Memory B cell (primary cell): ENCODE data around the gene GPR3.
"Not testable (repeated sequence)": the region's sequence is repeated elsewhere in the genome, so short reads cannot be mapped to it uniquely, and the experiment has no call there.

Source experiments
- ATAC-seq: fragments of 150-1000 bp; cut with Tn5 transposase; 2 replicates; pipeline ENCODE4 v1.10.0; 2021; ENCODE audit warnings: low read depth, mild to moderate bottlenecking, moderate library complexity
- DNase-seq, 2 donors: peaks; one replicate each; pipeline ENCODE4 v3.0.0; 2022; ENCODE audit warnings: low spot score in 2 of 2
- H3K27ac Mint-ChIP-seq: one replicate; pipeline ENCODE4 v1.8.0; 2022; ENCODE audit warnings: mild to moderate bottlenecking, moderate library complexity, mixed read lengths
- H3K27me3 Mint-ChIP-seq: one replicate; pipeline ENCODE4 v1.8.0; 2022; ENCODE audit warnings: mixed read lengths
- H3K36me3 Mint-ChIP-seq: one replicate; pipeline ENCODE4 v1.8.0; 2022; ENCODE audit warnings: mild to moderate bottlenecking, mixed read lengths
- H3K4me1 Mint-ChIP-seq: one replicate; pipeline ENCODE4 v1.8.0; 2022; ENCODE audit warnings: mixed read lengths
- H3K4me3 Mint-ChIP-seq: one replicate; pipeline ENCODE4 v1.8.0; 2022; ENCODE audit warnings: mild to moderate bottlenecking, moderate library complexity, mixed read lengths
- H3K9me3 Mint-ChIP-seq: one replicate; pipeline ENCODE4 v1.8.0; 2022; ENCODE audit warnings: mixed read lengths

Gene GPR3

GRCh38 chr1:27430903-27431600 is 38.6 kb downstream of the GPR3 start:
- H3K36me3 Mint-ChIP-seq: peaks cover 6% of the 10 kb centered on the region
- DNase-seq: no peak

DNA sequence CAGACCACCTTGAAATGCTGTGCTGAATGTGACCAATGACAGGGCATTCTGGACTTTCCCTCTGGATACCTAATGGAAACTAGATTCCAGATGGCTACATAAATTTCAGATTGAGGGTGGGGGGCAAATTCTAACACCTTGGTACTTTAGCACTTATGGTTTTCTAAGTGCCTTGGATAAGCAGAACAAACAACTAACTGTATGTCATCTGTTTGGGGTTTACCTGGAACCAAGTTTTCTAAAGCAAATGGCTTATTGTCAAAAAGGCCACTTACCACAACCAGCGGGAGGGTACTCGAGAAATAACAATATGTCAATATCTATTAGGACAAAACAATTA is 39.1 kb downstream of the GPR3 start:
- DNase-seq (no peak), ATAC-seq (no peak)
- H3K9me3 Mint-ChIP-seq: no peaks in the 10 kb centered on the region
- no peaks in the 10 kb centered on the region for H3K27me3 Mint-ChIP-seq
- peak overlapping the region; percentile 76 for H3K27ac Mint-ChIP-seq
- peaks cover 56% of the 10 kb centered on the region for H3K4me1 Mint-ChIP-seq
- peaks cover 4% of the 10 kb centered on the region for H3K36me3 Mint-ChIP-seq
- no peak overlapping the region for H3K4me3 Mint-ChIP-seq

More at GRCh38 chr1:27430903-27431600, 38.6 kb downstream of the GPR3 start:
- peak overlapping the region; percentile 76 for H3K27ac Mint-ChIP-seq
- H3K9me3 Mint-ChIP-seq: no peaks in the 10 kb centered on the region
- peak overlapping the region; percentile 60 for H3K4me3 Mint-ChIP-seq
- no peaks in the 10 kb centered on the region for H3K27me3 Mint-ChIP-seq
- H3K4me1 Mint-ChIP-seq: peaks cover 55% of the 10 kb centered on the region
- peak; percentile 26 for ATAC-seq

GRCh38 chr1:27432725-27433124 is 40.3 kb downstream of the GPR3 start:
- H3K9me3 Mint-ChIP-seq, H3K27me3 Mint-ChIP-seq, DNase-seq, ATAC-seq, H3K27ac Mint-ChIP-seq, H3K4me3 Mint-ChIP-seq, H3K36me3 Mint-ChIP-seq: not testable (repeated sequence)
- peaks cover 51% of the 10 kb centered on the region for H3K4me1 Mint-ChIP-seq

GRCh38 chr1:27433706-27434105 is 41.3 kb downstream of the GPR3 start:
- Mint-ChIP-seq H3K9me3 (no peaks in the 10 kb centered on the region), H3K4me1 (peaks cover 53% of the 10 kb centered on the region), H3K4me3 (peak overlapping the region; percentile 1), H3K27ac (peak overlapping the region; percentile 91), H3K36me3 (peaks cover 2% of the 10 kb centered on the region), H3K27me3 (no peaks in the 10 kb centered on the region)
- DNase-seq: no peak
- ATAC-seq: no peak

GRCh38 chr1:27435566-27436203 is 43.3 kb downstream of the GPR3 start:
- Mint-ChIP-seq H3K36me3 (peaks cover 13% of the 10 kb centered on the region), H3K4me1 (peaks cover 58% of the 10 kb centered on the region), H3K9me3 (no peaks in the 10 kb centered on the region), H3K27ac (peak overlapping the region; percentile 91), H3K27me3 (no peaks in the 10 kb centered on the region), H3K4me3 (peak overlapping the region; percentile 82)
- ATAC-seq: peak; percentile 91
- DNase-seq: peak; percentile 24 to 53

- peaks cover 50% of the 10 kb centered on the region for H3K4me1 Mint-ChIP-seq
- no peaks in the 10 kb centered on the region for H3K9me3 Mint-ChIP-seq
- DNase-seq (no peak), ATAC-seq (peak; percentile 59)
- H3K36me3 Mint-ChIP-seq: peaks cover 13% of the 10 kb centered on the region
- no peaks in the 10 kb centered on the region for H3K27me3 Mint-ChIP-seq
- H3K4me3 Mint-ChIP-seq: peak overlapping the region; percentile 82
- peak overlapping the region; percentile 91 for H3K27ac Mint-ChIP-seq
Measured at GRCh38 chr1:27436204-27437159, 44.1 kb downstream of the GPR3 start.

GRCh38 chr1:27438621-27439061 is 46.2 kb downstream of the GPR3 start:
- H3K27me3 Mint-ChIP-seq: no peaks in the 10 kb centered on the region
- peak overlapping the region; percentile 43 for H3K4me3 Mint-ChIP-seq
- H3K4me1 Mint-ChIP-seq: peaks cover 43% of the 10 kb centered on the region
- ATAC-seq (no peak), DNase-seq (no peak)
- H3K36me3 Mint-ChIP-seq: peaks cover 13% of the 10 kb centered on the region
- peak overlapping the region; percentile 89 for H3K27ac Mint-ChIP-seq
- H3K9me3 Mint-ChIP-seq: no peaks in the 10 kb centered on the region

- no peaks in the 10 kb centered on the region for H3K9me3 Mint-ChIP-seq
- ATAC-seq (no peak), DNase-seq (no peak)
- H3K4me1 Mint-ChIP-seq: peaks cover 41% of the 10 kb centered on the region
- no peaks in the 10 kb centered on the region for H3K27me3 Mint-ChIP-seq
- H3K4me3 Mint-ChIP-seq: no peak overlapping the region
- peaks cover 13% of the 10 kb centered on the region for H3K36me3 Mint-ChIP-seq
- peak overlapping the region; percentile 89 for H3K27ac Mint-ChIP-seq
Measured at GRCh38 chr1:27439150-27439549, 46.7 kb downstream of the GPR3 start.

DNA sequence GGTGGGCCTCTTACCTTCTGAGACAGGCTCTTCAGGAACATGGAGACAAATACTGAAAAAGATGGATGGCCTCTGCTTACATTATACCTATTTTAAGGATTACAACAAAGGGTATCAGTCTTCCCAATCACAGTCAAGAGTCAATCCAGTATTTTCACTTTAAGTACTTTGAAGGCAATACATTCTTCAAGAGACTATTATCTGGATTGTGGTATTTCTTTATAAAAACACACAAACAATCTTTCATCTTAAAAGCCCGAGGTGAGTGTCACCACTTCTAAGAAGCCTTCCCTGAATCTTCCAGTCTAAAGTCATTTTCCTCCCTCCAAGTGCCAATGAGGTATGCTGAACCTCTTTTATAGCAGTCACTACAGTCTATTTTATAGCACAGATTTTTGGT is 52.2 kb downstream of the GPR3 start:
- Mint-ChIP-seq H3K4me1 (peaks cover 33% of the 10 kb centered on the region), H3K4me3 (peak overlapping the region; percentile 12), H3K27me3 (no peaks in the 10 kb centered on the region), H3K36me3 (peaks cover 16% of the 10 kb centered on the region), H3K27ac (peak overlapping the region; percentile 92), H3K9me3 (no peaks in the 10 kb centered on the region)
- no peak for DNase-seq
- no peak for ATAC-seq
